ENCODE measurements around the gene CXorf65. TPM values are rescaled to one million over a fixed set of nuclear protein-coding genes. Genes with fewer than 3 reads are reported as not detected.

Gene CXorf65
- total RNA-seq (2022; extraction: Qiagen RNA extraction; ENCODE audit: low read depth), result not detected in 5 replicates

GRCh38 chrX:71106427-71106826 lies at the start of gene CXorf65:
TSS of gene CXorf65 (minus strand) at chrX:71106740. CDS start at chrX:71106556, 184 bp downstream.

GRCh38 chrX:71144651-71145050 lies 38.1 kb upstream of the CXorf65 start, which contains the start of gene NLGN3:
TSS of gene NLGN3 (plus strand) at chrX:71144841. CDS start at chrX:71147750, 2,909 bp downstream.

GRCh38 chrX:71118032-71118984 lies 11.8 kb upstream of the CXorf65 start, which contains the start of gene MED12:
TSS of gene MED12 (plus strand) at chrX:71118596. CDS start at chrX:71118755, 159 bp downstream.

GRCh38 chrX:71111141-71111843 lies 4.8 kb upstream of the CXorf65 start, which contains the start of gene IL2RG:
TSS of gene IL2RG (minus strand) at chrX:71111577. CDS start at chrX:71111539, 38 bp downstream.

GRCh38 chrX:71095555-71095980 lies 11.0 kb downstream of the CXorf65 start, which contains the start of gene FOXO4:
TSS of gene FOXO4 (plus strand) at chrX:71095851. CDS start at chrX:71096529, 678 bp downstream.

GRCh38 chrX:71068044-71068918 lies 38.3 kb downstream of the CXorf65 start, which contains the start of gene SNX12:
TSS of gene SNX12 (minus strand) at chrX:71068334. CDS start at chrX:71068306, 28 bp downstream.

Other genes with a start within 250 kb of the CXorf65 start
- gene TEX11, start 198.0 kb downstream of the CXorf65 start, total RNA-seq (2022; extraction: Qiagen RNA extraction; ENCODE audit: low read depth), result not detected in 5 replicates
- not detected in 5 replicates for gene SLC7A3, start 175.6 kb downstream of the CXorf65 start, total RNA-seq (2022; extraction: Qiagen RNA extraction; ENCODE audit: low read depth)
- 67.9 to 81.0 TPM (median 78.1 TPM) in 5 replicates for gene SNX12, start 38.4 kb downstream of the CXorf65 start, total RNA-seq (2022; extraction: Qiagen RNA extraction; ENCODE audit: low read depth)
- 1.1 to 2.3 TPM (median 1.5 TPM) in 5 replicates for gene FOXO4, start 10.9 kb downstream of the CXorf65 start, total RNA-seq (2022; extraction: Qiagen RNA extraction; ENCODE audit: low read depth)
- gene IL2RG, start 4.8 kb upstream of the CXorf65 start, total RNA-seq (2022; extraction: Qiagen RNA extraction; ENCODE audit: low read depth), result 0.09 to 0.21 TPM (median 0.18 TPM) in 3 of 5 replicates, not detected in the others
- gene MED12, start 11.9 kb upstream of the CXorf65 start, total RNA-seq (2022; extraction: Qiagen RNA extraction; ENCODE audit: low read depth), result 8.3 to 14.3 TPM (median 14.0 TPM) in 5 replicates
- 0.94 to 1.4 TPM (median 1.2 TPM) in 5 replicates for gene NLGN3, start 38.1 kb upstream of the CXorf65 start, total RNA-seq (2022; extraction: Qiagen RNA extraction; ENCODE audit: low read depth)
- gene GJB1, start 116.5 kb upstream of the CXorf65 start, total RNA-seq (2022; extraction: Qiagen RNA extraction; ENCODE audit: low read depth), result 0.22 TPM in 1 of 5 replicates, not detected in the others
- 10.7 to 15.5 TPM (median 12.8 TPM) in 5 replicates for gene ZMYM3, start 147.4 kb upstream of the CXorf65 start, total RNA-seq (2022; extraction: Qiagen RNA extraction; ENCODE audit: low read depth)
- 344 to 455 TPM (median 405 TPM) in 5 replicates for gene NONO, start 176.9 kb upstream of the CXorf65 start, total RNA-seq (2022; extraction: Qiagen RNA extraction; ENCODE audit: low read depth)
- gene ITGB1BP2, start 195.0 kb upstream of the CXorf65 start, total RNA-seq (2022; extraction: Qiagen RNA extraction; ENCODE audit: low read depth), result 0.83 to 1.5 TPM (median 0.99 TPM) in 5 replicates

Measured in A549 treated with ZK216348 at 1 μM for 4 hours (cell line).